Subcutaneous abdominal adipose tissue (tissue), 5 donors: Measurements from ENCODE around the gene CCNY.

Experiments used
- H3K27ac ChIP-seq: one replicate; pipeline ENCODE4 v1.7.0; 2013; ENCODE audit warnings: low read depth, mild to moderate bottlenecking, inconsistent platforms, low read length, moderate library complexity
- H3K27me3 ChIP-seq, 5 donors: one replicate each; pipeline ENCODE4 v1.7.0; 2013; ENCODE audit warnings: low read length in 5 of 5, inconsistent platforms in 1 of 5; ENCODE audit not compliant: control insufficient read depth in 5 of 5, insufficient read depth in 4 of 5
- H3K36me3 ChIP-seq, 5 donors: one replicate each; pipeline ENCODE4 v1.7.0; 2013; ENCODE audit warnings: low read length in 5 of 5; ENCODE audit not compliant: control insufficient read depth in 5 of 5, insufficient read depth in 5 of 5
- H3K4me1 ChIP-seq, 5 donors: one replicate each; pipeline ENCODE4 v1.7.0; 2013; ENCODE audit warnings: low read length in 5 of 5, mild to moderate bottlenecking in 3 of 5, moderate library complexity in 1 of 5; ENCODE audit not compliant: control insufficient read depth in 5 of 5, insufficient read depth in 5 of 5
- H3K4me3 ChIP-seq, 5 donors: one replicate each; pipeline ENCODE4 v1.7.0; 2013; ENCODE audit warnings: low read length in 5 of 5, low read depth in 1 of 5
- H3K9ac ChIP-seq, 5 donors: one replicate each; pipeline ENCODE4 v1.7.0; 2013; ENCODE audit warnings: low read length in 5 of 5, mild to moderate bottlenecking in 4 of 5, moderate library complexity in 3 of 5
- H3K9me3 ChIP-seq, 5 donors: one replicate each; pipeline ENCODE4 v1.7.0; 2013; ENCODE audit warnings: low read length in 5 of 5; ENCODE audit not compliant: control insufficient read depth in 5 of 5
- donor health status: healthy.
- donor health status: healthy.
- donor health status: healthy.
- donor health status: healthy.
- donor health status: healthy.

Gene CCNY

GRCh38 chr10:35464825-35465456 lies 128.6 kb downstream of the CCNY start:
- Histone ChIP-seq H3K27ac (no peak overlapping the region), H3K27me3 (no peaks in the 10 kb centered on the region), H3K4me1 (peaks cover 2 to 52% (median 43%) of the 10 kb centered on the region in 5 donors), H3K4me3 (no peak overlapping the region), H3K9ac (no peak overlapping the region), H3K9me3 (no peaks in the 10 kb centered on the region), H3K36me3 (no peaks in the 10 kb centered on the region)

- Histone ChIP-seq H3K9me3 (no peaks in the 10 kb centered on the region), H3K4me1 (peaks cover 7 to 59% (median 51%) of the 10 kb centered on the region in 5 donors), H3K36me3 (no peaks in the 10 kb centered on the region), H3K27me3 (no peaks in the 10 kb centered on the region), H3K4me3 (no peak overlapping the region), H3K27ac (no peak overlapping the region), H3K9ac (no peak overlapping the region)
These were observed 129.4 kb downstream of the CCNY start for GRCh38 chr10:35465673-35466072.

- H3K27me3 ChIP-seq = no peaks in the 10 kb centered on the region
- no peaks in the 10 kb centered on the region for H3K9me3 ChIP-seq
- no peak overlapping the region for H3K27ac ChIP-seq
- H3K4me1 ChIP-seq = peaks cover 8 to 60% (median 54%) of the 10 kb centered on the region in 5 donors
- H3K4me3 ChIP-seq = no peak overlapping the region
- H3K36me3 ChIP-seq = no peaks in the 10 kb centered on the region
- H3K9ac ChIP-seq = no peak overlapping the region
These were observed 129.9 kb downstream of the CCNY start for GRCh38 chr10:35466170-35466569.

GRCh38 chr10:35466661-35467060 lies 130.4 kb downstream of the CCNY start:
- Histone ChIP-seq H3K4me3 (no peak overlapping the region), H3K4me1 (peaks cover 7 to 58% (median 54%) of the 10 kb centered on the region in 5 donors), H3K27me3 (no peaks in the 10 kb centered on the region), H3K27ac (no peak overlapping the region), H3K9ac (no peak overlapping the region), H3K36me3 (no peaks in the 10 kb centered on the region), H3K9me3 (no peaks in the 10 kb centered on the region)

GRCh38 chr10:35467186-35467585 lies 130.9 kb downstream of the CCNY start:
- Histone ChIP-seq H3K27ac (no peak overlapping the region), H3K27me3 (no peaks in the 10 kb centered on the region), H3K4me1 (peaks cover 7 to 58% (median 54%) of the 10 kb centered on the region in 5 donors), H3K9me3 (no peaks in the 10 kb centered on the region), H3K4me3 (no peak overlapping the region), H3K9ac (no peak overlapping the region), H3K36me3 (no peaks in the 10 kb centered on the region)

- H3K9ac ChIP-seq = no peak overlapping the region
These were observed 134.1 kb downstream of the CCNY start for GRCh38 chr10:35470248-35470924.

GRCh38 chr10:35470925-35471315 lies 134.6 kb downstream of the CCNY start:
- H3K4me3 ChIP-seq = no peak overlapping the region
- H3K27me3 ChIP-seq = no peaks in the 10 kb centered on the region
- no peaks in the 10 kb centered on the region for H3K9me3 ChIP-seq
- peaks cover 7 to 27% (median 25%) of the 10 kb centered on the region in 5 donors for H3K4me1 ChIP-seq
- no peak overlapping the region for H3K27ac ChIP-seq
- H3K9ac ChIP-seq = no peak overlapping the region
- H3K36me3 ChIP-seq = no peaks in the 10 kb centered on the region

More at GRCh38 chr10:35470248-35470924, 134.1 kb downstream of the CCNY start:
- H3K4me1 ChIP-seq = peaks cover 7 to 31% (median 29%) of the 10 kb centered on the region in 5 donors
- H3K4me3 ChIP-seq = no peak overlapping the region
- H3K9me3 ChIP-seq = no peaks in the 10 kb centered on the region
- H3K27ac ChIP-seq = no peak overlapping the region
- H3K36me3 ChIP-seq = no peaks in the 10 kb centered on the region
- no peaks in the 10 kb centered on the region for H3K27me3 ChIP-seq

GRCh38 chr10:35471435-35471834 lies 135.1 kb downstream of the CCNY start:
- Histone ChIP-seq H3K4me3 (no peak overlapping the region), H3K4me1 (peaks cover 7 to 21% (median 20%) of the 10 kb centered on the region in 5 donors), H3K9me3 (no peaks in the 10 kb centered on the region), H3K27ac (no peak overlapping the region), H3K27me3 (no peaks in the 10 kb centered on the region), H3K36me3 (no peaks in the 10 kb centered on the region), H3K9ac (no peak overlapping the region)

- no peaks in the 10 kb centered on the region for H3K27me3 ChIP-seq
- no peak overlapping the region for H3K27ac ChIP-seq
- H3K4me3 ChIP-seq = no peak overlapping the region
- no peaks in the 10 kb centered on the region for H3K9me3 ChIP-seq
- peaks cover 0 to 3% (median 0%) of the 10 kb centered on the region in 5 donors for H3K36me3 ChIP-seq
- H3K4me1 ChIP-seq = peaks cover 0 to 20% (median 13%) of the 10 kb centered on the region in 5 donors
- H3K9ac ChIP-seq = no peak overlapping the region
These were observed 143.8 kb downstream of the CCNY start for GRCh38 chr10:35480142-35480541.

GRCh38 chr10:35481413-35481812 lies 145.1 kb downstream of the CCNY start:
- H3K27me3 ChIP-seq = no peaks in the 10 kb centered on the region
- no peak overlapping the region for H3K27ac ChIP-seq
- no peak overlapping the region for H3K9ac ChIP-seq
- H3K9me3 ChIP-seq = no peaks in the 10 kb centered on the region
- H3K36me3 ChIP-seq = peaks cover 2 to 4% (median 3%) of the 10 kb centered on the region in 5 donors
- H3K4me1 ChIP-seq = peaks cover 0 to 22% (median 21%) of the 10 kb centered on the region in 5 donors
- H3K4me3 ChIP-seq = no peak overlapping the region
